Umbilical cord (tissue), 2 donors: ENCODE results near the gene NOC2L. TPM values are rescaled to one million over a fixed set of nuclear protein-coding genes. Genes with fewer than 3 reads are reported as not detected.
A peak's percentile ranks its signal among the peaks of the same experiment; 100 is the strongest.
"Not testable (repeated sequence)": the region's sequence is repeated elsewhere in the genome, so short reads cannot be mapped to it uniquely, and the experiment has no call there.

Source experiments
- DNase-seq: peaks from one replicate; pipeline ENCODE4 v3.0.0-alpha.2; 2015; ENCODE audit warnings: low spot score
- total RNA-seq: library from RNA; depleted of rRNA; stranded (reverse); fragments of >200 nt; gene quantifications from one replicate; pipeline ENCODE4 v1.2.3, GENCODE V29; 2014; ENCODE audit warnings: low replicate concordance; ENCODE audit not compliant: insufficient read depth

NOC2L gene
- total RNA-seq, 1 donor from 2014 or later, result 26.2 TPM

GRCh38 chr1:994546-994945 is 35.5 kb upstream of the NOC2L start:
- DNase-seq, result not testable (repeated sequence)

DNA sequence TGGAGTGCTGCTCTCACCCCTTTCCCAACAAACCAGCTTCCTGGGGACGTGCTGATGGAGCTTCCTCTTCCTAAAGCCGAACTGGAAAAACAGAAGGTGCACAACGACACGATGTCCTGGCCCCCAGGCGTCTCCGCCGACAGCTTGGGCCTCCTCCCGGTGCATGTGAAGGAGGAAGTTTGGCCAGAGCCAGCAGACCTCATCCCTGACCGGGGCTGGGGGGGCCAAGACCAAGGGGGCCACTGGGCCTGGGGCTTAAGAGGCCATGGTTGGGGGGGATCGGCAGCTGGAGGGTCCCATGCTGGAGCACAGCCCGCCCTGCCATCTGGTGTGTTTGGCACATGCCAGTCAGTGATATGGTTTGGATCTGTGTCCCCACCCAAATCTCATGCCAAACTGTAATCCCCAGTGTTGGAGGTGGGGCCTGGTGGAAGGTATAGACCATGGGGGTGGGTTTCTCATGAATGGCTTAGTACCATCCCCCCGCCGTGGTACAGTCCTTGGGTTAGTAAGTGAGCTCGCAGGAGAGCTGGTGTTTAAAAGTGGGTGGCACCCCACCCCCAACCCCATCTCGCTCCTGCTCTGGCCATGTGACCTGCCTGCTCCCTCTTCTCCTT is 34.4 kb upstream of the NOC2L start:
- no peak for DNase-seq

DNA sequence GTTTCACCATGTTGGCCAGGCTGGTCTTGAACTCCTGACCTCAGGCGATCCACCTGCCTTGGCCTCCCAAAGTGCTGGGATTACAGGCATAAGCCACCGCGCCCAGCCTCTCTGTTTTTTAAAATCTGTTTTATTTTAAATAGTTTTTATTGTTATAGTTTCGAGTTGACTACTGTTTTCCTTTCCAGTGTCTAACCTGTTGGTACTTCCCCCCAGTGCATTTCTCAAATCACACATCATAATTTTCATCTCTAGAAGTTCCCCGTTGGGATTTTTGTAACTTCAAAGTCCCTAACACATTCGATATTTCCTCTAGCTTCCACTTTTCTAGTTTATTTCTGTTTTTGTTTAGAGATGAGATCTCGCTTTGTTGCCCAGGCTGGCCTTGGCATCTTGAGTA is 33.3 kb upstream of the NOC2L start:
- DNase-seq, result no peak

DNA sequence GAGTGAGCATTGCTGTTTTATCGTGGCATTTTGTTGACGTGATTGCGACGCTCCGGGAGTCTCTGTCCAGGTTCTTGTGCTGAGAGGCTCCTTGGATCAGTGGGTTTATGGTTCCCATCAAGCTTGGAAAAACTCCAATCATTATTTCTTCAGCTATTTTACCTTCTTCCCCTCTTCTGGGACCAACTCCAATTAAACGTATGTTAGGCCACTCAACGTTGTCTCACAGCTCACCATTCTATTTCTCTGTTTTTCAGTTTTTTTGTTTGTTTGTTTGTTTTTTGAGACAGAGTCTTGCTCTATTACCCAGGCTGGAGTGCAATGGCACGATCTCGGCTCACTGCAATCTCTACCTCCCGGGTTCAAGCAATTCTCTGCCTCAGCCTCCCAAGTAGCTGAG is 32.8 kb upstream of the NOC2L start:
- DNase-seq, result no peak

GRCh38 chr1:991275-991674 is 32.2 kb upstream of the NOC2L start:
- DNase-seq, result not testable (repeated sequence)

DNA sequence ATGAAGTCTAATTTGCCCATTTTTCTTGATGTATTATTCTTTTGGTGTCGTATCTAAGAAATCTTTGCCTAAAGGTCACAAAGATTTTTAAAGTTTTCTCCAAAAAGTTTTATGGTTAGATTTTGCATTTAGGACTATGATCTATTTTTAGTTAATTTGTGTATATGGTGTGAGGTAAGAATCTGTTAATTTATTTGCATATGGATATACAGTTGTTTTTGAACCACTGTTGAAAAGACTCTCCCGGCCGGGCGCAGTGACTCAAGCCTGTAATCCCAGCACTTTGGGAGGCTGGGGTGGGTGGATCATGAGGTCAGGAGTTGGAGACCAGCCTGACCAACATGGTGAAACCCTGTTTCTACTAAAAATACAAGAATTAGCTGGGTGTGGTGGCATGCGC is 29.0 kb upstream of the NOC2L start:
- not testable (repeated sequence) for DNase-seq

DNA sequence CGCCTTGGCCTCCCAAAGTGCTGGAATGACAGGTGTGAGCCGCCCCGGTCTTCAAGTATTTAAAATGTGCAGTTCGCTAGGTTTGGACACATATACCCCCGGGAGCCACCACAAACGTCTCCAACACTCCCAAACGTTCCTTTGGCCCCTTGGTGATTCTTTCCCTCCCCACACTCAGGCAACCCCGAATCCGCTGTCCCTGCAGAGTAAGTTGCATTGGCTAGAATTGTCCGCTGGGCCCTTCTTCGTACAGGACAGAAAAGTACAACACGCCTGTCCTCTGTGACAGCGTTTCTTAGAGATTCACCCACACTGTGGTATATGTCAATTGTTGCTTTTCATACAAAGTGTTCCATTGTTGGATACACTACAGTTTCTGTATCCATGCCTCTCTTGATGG is 26.1 kb upstream of the NOC2L start:
- no peak for DNase-seq

- DNase-seq, result no peak
Observed at GRCh38 chr1:984476-984814, 25.4 kb upstream of the NOC2L start.

- no peak for DNase-seq
Observed at GRCh38 chr1:983798-984475, 24.9 kb upstream of the NOC2L start.

- no peak for DNase-seq
Observed at GRCh38 chr1:982765-983436, 23.8 kb upstream of the NOC2L start.

DNA sequence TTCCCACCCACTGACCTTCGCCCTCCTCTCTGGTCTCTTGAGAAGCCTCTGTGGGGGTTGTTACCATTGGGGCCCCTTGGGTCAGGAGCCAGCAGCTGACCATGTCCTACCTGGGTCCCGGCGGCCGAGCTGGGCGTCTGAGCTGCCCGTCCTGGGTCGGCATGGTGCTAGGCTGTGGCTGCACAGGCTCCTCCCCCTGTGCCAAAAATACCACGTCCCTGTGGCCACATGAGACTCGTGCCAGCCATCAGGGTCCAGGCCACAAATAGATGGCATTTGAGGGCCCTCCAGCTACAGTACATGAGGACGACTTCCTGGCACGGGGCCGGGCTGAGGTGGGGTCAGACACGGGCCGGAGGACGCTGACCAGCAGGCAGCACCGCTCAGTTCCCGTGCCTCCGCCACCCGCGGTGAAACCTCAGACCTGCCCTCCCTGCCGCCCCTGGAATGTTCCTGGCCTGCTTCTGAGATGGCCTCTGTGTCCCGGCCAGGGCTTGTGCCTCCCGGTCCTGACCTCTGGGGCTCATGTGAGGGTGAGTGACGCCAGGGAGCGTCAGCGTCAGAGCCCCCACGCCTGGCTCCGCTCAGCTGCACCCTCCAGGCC is 23.0 kb upstream of the NOC2L start, which contains the start of gene PERM1:
TSS of gene PERM1 (minus strand) at position 139 of the 604 bp plus-strand sequence. CDS start 1,064 bp downstream, outside the sequence.
- DNase-seq, result no peak

DNA sequence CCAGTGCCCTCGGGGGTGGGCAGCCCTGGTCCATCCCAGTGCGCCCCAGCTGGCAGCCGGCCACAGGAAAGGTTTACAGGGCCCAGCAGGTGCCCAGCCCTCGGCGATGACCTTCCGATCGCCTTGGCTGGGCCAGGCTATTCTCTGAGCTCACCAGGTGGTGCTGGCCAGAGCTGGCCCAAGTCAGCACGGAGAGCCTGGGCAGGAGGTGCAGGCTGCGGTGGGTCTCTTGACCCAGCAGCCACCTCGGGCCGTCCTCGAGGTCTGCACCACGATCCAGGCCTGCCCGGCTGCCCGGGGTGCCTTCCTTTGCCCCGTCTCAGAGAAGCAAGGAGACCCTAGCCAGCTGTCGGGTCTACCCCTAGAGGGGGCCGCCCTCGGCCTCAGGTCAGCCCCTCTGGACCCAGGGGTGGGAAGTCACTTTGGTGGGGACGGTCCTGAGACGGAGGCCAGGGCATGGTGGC is 22.5 kb upstream of the NOC2L start:
- no peak for DNase-seq

- no peak for DNase-seq
Observed at GRCh38 chr1:980602-981395, 21.7 kb upstream of the NOC2L start.

GRCh38 chr1:980137-980571 is 21.1 kb upstream of the NOC2L start:
- no peak for DNase-seq

- no peak for DNase-seq
Observed at GRCh38 chr1:979744-980072, 20.7 kb upstream of the NOC2L start.

DNA sequence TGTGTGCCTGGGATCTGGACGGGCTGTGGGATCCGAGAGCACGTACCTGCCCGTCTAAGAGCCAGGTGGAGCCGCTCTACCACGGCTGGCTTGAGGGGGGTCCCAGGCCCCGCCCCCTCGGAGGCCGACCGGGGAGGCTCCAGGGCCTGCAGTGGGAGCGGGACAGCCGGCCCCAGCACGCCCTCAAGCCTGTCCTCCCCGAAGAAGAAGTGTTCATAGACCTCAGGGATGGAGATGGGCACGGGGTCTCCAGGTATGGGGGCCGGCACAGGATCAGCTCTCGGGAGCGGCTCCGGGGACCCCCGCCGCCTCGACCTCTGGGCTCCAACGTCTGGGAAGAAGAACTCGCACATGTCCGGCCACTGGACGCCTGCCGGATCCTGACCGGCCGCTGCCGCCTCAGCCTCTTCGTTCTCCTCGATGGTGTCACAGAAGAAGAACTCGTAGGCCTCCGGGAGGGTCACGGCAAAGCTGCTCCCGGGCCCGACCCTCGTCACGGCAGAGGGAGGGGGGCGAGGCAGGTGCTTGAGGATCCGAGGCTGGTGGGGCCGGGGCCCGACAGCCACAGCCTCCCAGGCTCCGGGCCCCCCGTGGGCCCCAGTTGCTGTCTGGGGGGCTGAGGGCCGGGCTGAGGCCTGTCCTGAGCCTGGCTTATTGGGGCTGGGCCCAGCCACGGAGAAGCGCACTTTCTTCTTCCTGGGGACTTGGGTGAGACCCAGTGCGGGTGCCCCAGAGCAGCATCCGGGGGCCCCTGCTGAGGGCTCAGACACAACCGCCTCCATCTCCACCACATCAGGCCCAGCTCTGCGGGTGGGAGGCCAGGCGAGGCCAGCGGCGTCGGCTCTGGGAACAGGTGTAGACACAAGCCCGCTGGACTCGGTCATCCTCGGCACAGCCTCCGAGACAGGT is 20.0 kb upstream of the NOC2L start:
- DNase-seq, result no peak

DNA sequence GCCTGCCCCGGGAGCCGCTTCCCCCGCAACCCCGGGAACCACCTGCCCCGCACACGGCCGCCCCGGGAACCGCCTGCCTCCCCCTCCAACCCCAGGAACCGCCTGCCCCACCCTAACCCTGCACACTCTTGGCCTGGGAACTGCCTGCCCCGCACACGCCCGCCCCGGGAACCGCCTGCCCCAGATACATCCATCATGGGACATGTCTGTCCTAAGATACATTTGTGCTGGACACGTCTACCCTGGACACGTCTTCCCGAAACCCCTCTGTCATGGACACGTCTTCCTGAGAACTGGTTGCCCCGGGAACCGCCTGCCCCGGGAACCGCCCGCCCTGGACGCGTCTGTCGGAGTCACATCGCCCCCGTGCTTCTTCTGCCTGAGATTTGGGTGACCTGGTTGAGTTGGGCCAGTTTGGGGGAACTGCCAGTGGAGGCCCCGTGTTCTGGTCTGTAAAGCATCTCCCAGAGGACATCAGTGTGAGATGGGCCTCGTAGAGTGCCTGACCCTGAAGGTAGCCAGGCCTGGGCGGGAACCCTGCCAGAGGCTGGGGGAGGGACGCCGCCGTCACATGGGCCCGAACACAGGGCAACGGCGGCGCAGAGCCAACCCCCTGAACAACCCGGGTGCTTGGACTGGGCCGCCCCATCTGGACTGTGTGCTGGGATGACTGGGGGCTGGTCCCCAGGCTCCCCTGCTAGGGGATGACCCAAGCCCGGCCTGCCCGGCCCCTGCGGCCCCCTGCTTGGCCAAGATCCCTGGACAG is 19.2 kb upstream of the NOC2L start:
- no peak for DNase-seq

DNA sequence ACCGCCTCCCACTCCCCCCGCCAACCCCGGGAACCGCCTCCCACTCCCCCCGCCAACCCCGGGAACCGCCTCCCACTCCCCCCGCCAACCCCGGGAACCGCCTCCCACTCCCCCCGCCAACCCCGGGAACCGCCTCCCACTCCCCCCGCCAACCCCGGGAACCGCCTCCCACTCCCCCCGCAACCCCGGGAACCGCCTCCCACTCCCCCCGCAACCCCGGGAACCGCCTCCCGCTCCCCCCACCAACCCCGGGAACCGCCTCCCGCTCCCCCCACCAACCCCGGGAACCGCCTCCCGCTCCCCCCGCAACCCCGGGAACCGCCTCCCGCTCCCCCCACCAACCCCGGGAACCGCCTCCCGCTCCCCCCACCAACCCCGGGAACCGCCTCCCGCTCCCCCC is 17.7 kb upstream of the NOC2L start:
- DNase-seq, result not testable (repeated sequence)

- DNase-seq, result peak; percentile 77
Observed at GRCh38 chr1:975896-976683, 17.0 kb upstream of the NOC2L start.
